K562 (cell line): ENCODE measurements around the gene ERC2. TPM values are rescaled to one million over a fixed set of nuclear protein-coding genes. Genes with fewer than 3 reads are reported as not detected.

ENCODE experiments used
- ATAC-seq: fragments of 200-7000 bp; cut with Tn5 transposase; 3 replicates; pipeline ENCODE4 v1.9.1; 2020; ENCODE audit warnings: moderate library complexity
- BruUV-seq: library from RNA; stranded (reverse); fragments of 400-500 nt; replicated peaks from 2 replicates; lab custom pipeline; 2021; lab: Mats Ljungman, UMichigan
- CTCF ChIA-PET: fragments of 300-600 bp; formaldehyde crosslinking; extraction: SDS; loops from one replicate; lab custom pipeline; 2021; ENCODE audit warnings: low intra/inter-chr PET ratio; lab: Yijun Ruan, JAX
- POLR2A ChIA-PET: fragments of 300-600, 350-650 bp; sonication (Branson Sonifier 250); formaldehyde crosslinking; extraction: SDS; loops from one replicate; lab custom pipeline; 2021; ENCODE audit warnings: antibody characterized with exemption, inconsistent platforms; lab: Yijun Ruan, JAX
- DNase-seq, 4 experiments: peaks; one replicate each; pipeline versions ENCODE4 v3.0.0 to v3.0.0-alpha.2; 2011 to 2018; ENCODE audit warnings: low spot score in 3 of 4, mixed read lengths in 3 of 4; ENCODE audit errors: extremely low read depth in 1 of 4
- FAIRE-seq: peaks from 2 replicates; lab custom pipeline; 2011; peaks lifted over from hg19 to GRCh38; lab: Jason Lieb, UNC
- H2AFZ ChIP-seq: 2 replicates; pipeline ENCODE4 v1.6.0; 2011; ENCODE audit warnings: low read depth, low read length, control low read depth, inconsistent platforms
- H3K27ac ChIP-seq: fragments of 200-600 bp; 3 replicates; pipeline ENCODE4 v1.8.0; 2011; ENCODE audit warnings: low read depth, mild to moderate bottlenecking, control low read depth, inconsistent platforms, low read length, moderate library complexity, mixed read lengths; ENCODE audit errors: extremely low read depth
- H3K27me3 ChIP-seq, 2 experiments: fragments of 300-600 bp in 1 of 2; 2 replicates in 1 of 2; 3 replicates in 1 of 2; pipeline versions ENCODE4 v1.6.0 to v1.8.0; 2011; ENCODE audit warnings: inconsistent platforms in 2 of 2, low read length in 2 of 2, mild to moderate bottlenecking in 1 of 2, mixed read lengths in 1 of 2, moderate library complexity in 1 of 2; ENCODE audit not compliant: control insufficient read depth in 2 of 2, insufficient read depth in 2 of 2
- H3K36me3 ChIP-seq: fragments of 300-600 bp; 3 replicates; pipeline ENCODE4 v1.8.0; 2011; ENCODE audit warnings: mild to moderate bottlenecking, low read length, inconsistent platforms; ENCODE audit not compliant: control insufficient read depth, insufficient read depth
- H3K4me1 ChIP-seq, 2 experiments: fragments of 200-600 bp in 1 of 2; replicated peaks in 1 of 2; 2 replicates in 1 of 2; 3 replicates in 1 of 2; pipeline versions ENCODE4 v1.5.1 to v1.8.0; 2011; ENCODE audit warnings: inconsistent platforms in 2 of 2, low read length in 2 of 2, mild to moderate bottlenecking in 1 of 2, mixed read lengths in 1 of 2, moderate library complexity in 1 of 2; ENCODE audit not compliant: control insufficient read depth in 2 of 2, insufficient read depth in 2 of 2
- H3K4me2 ChIP-seq: 2 replicates; pipeline ENCODE4 v1.6.1; 2011; ENCODE audit warnings: low read length, control low read depth, inconsistent platforms, mixed read lengths; ENCODE audit not compliant: insufficient read depth
- H3K4me3 ChIP-seq: fragments of 200-600 bp; sonication (generic), shearing (Covaris generic); 2 replicates; pipeline ENCODE4 v1.5.1; 2016; ENCODE audit warnings: control low read depth, inconsistent platforms
- H3K79me2 ChIP-seq: fragments of 200-600 bp; 3 replicates; pipeline ENCODE4 v1.8.0; 2011; ENCODE audit warnings: low read length, inconsistent platforms; ENCODE audit not compliant: control insufficient read depth, insufficient read depth
- H3K9ac ChIP-seq, 2 experiments: 2 replicates each; pipeline versions ENCODE4 v1.6.0 to v1.6.1; 2011; ENCODE audit warnings: low read depth in 2 of 2, low read length in 2 of 2, control low read depth in 1 of 2, inconsistent platforms in 1 of 2, mild to moderate bottlenecking in 1 of 2, mixed read lengths in 1 of 2; ENCODE audit not compliant: insufficient read depth in 1 of 2
- H3K9me1 ChIP-seq: one replicate; pipeline ENCODE4 v1.6.0; 2011; ENCODE audit warnings: inconsistent platforms, mild to moderate bottlenecking, low read length, moderate library complexity; ENCODE audit not compliant: control insufficient read depth, insufficient read depth
- H3K9me3 ChIP-seq: replicated peaks from 2 replicates; pipeline ENCODE4 v1.5.1; 2011; ENCODE audit warnings: low read depth, low read length, inconsistent platforms; ENCODE audit not compliant: control insufficient read depth, insufficient read depth
- H4K20me1 ChIP-seq: replicated peaks from 2 replicates; pipeline ENCODE4 v1.6.1; 2011; ENCODE audit warnings: low read length, inconsistent platforms, mixed read lengths; ENCODE audit not compliant: control insufficient read depth, insufficient read depth
- ETV5 ChIP-seq: sonication (generic); formaldehyde crosslinking; IDR thresholded peaks from 2 replicates; pipeline ENCODE4 v1.4.0; 2020; ENCODE audit warnings: low read depth, mild to moderate bottlenecking, missing genetic modification reagents
- HNRNPK ChIP-seq: fragments of 200-400 bp; formaldehyde crosslinking; IDR thresholded peaks from one replicate; pipeline ENCODE4 v1.6.1; 2018; ENCODE audit warnings: mild to moderate bottlenecking, low read depth, low read length; ENCODE audit not compliant: poor library complexity, severe bottlenecking
- PYGO2 ChIP-seq: fragments of 450-650 bp; IDR thresholded peaks from 2 replicates; pipeline ENCODE4 v1.6.1; 2016; ENCODE audit warnings: mild to moderate bottlenecking, missing genetic modification characterization, moderate library complexity, missing compliant biosample characterization
- RAD21 ChIP-seq, 2 experiments: fragments of 250-450 bp in 1 of 2; fragments of 450-650 bp in 1 of 2; sonication (Bioruptor Pico) in 1 of 2; formaldehyde crosslinking in 1 of 2; IDR thresholded peaks in 1 of 2; conservative IDR thresholded peaks in 1 of 2; 2 replicates each; pipeline versions ENCODE4 v1.4.0 to v1.8.0; 2020 to 2022; ENCODE audit warnings: mild to moderate bottlenecking in 2 of 2, moderate library complexity in 1 of 2
- RFX7 ChIP-seq: fragments of 250-450 bp; sonication (Bioruptor Pico); IDR thresholded peaks from 2 replicates; pipeline ENCODE4 v1.5.1; 2021; ENCODE audit warnings: mild to moderate bottlenecking
- TOE1 ChIP-seq, 2 experiments: fragments of 450-650 bp in 1 of 2; sonication (generic) in 1 of 2; formaldehyde crosslinking in 1 of 2; IDR thresholded peaks; 2 replicates each; pipeline versions ENCODE4 v1.7.1 to v1.8.0; 2016 to 2022; ENCODE audit warnings: borderline replicate concordance in 2 of 2, mild to moderate bottlenecking in 2 of 2, antibody characterized with exemption in 1 of 2, inconsistent platforms in 1 of 2, low read depth in 1 of 2, missing genetic modification reagents in 1 of 2, moderate library complexity in 1 of 2
- ZNF444 ChIP-seq: fragments of 250-450 bp; sonication (Bioruptor Pico); IDR thresholded peaks from 2 replicates; pipeline ENCODE4 v1.4.0; 2020; ENCODE audit warnings: mild to moderate bottlenecking, moderate library complexity
- WGBS: fragments of 100-300 bp; shearing (Covaris generic); methylation state at CpG from one replicate; pipeline ENCODE4 v1.1.6; 2016; ENCODE audit warnings: low coverage, mixed read lengths; ENCODE audit not compliant: insufficient coverage; ENCODE audit errors: missing lambda C conversion rate; 5-methylcytosine and 5-hydroxymethylcytosine counted together
- in situ Hi-C: fragments of 300-500 bp; cut with MboI; formaldehyde crosslinking; loops from 4 replicates; pipeline ENCODE4 v1.15.0; 2018; ENCODE audit warnings: inconsistent platforms, mixed read lengths
- intact Hi-C: fragments of 100-400 bp; cut with micrococcal nuclease; formaldehyde crosslinking; loops from 2 replicates; pipeline ENCODE4 v1.14.2; 2022
- polyA plus RNA-seq, 8 experiments: library from polyadenylated mRNA; depleted of rRNA in 4 of 8; stranded (reverse) in 5 of 8; unstranded in 3 of 8; fragments of >200 nt; fragmentation: Nextera tagmentation in 2 of 8; fragmentation: Illumina TruSeq in 1 of 8; extraction: Ambion mirVana in 2 of 8; extraction: Trizol in 1 of 8; gene quantifications; 2 replicates each; pipeline versions ENCODE4 v1.2.1 to v1.2.3, GENCODE V29; 2011 to 2014; ENCODE audit warnings: inconsistent platforms in 1 of 8, missing spikeins in 1 of 8
- total RNA-seq, 7 experiments: library from RNA; depleted of rRNA in 6 of 7; stranded (reverse); fragments of >200 nt in 6 of 7; fragmentation: Illumina TruSeq in 2 of 7; extraction: Trizol in 2 of 7; gene quantifications; 2 replicates each; pipeline versions ENCODE4 v1.2.1 to v1.2.3, GENCODE V29; 2011 to 2021; ENCODE audit warnings: low replicate concordance in 1 of 7
- TF ChIP-seq, protein P1 (sequence below), 2 experiments: IDR thresholded peaks in 1 of 2; conservative IDR thresholded peaks in 1 of 2; 2 replicates each; pipeline ENCODE4 v1.6.1; 2016; ENCODE audit warnings: low read depth in 2 of 2, mild to moderate bottlenecking in 1 of 2, missing compliant biosample characterization in 1 of 2, missing genetic modification characterization in 1 of 2, moderate library complexity in 1 of 2

The ERC2 gene
- total and polyA plus RNA-seq, 9 of the 15 experiments (the other 6 are each of a cell fraction or from before 2014, with no cell fraction given) = 0.04 to 0.18 (median 0.07) TPM; not detected in 2

DNA sequence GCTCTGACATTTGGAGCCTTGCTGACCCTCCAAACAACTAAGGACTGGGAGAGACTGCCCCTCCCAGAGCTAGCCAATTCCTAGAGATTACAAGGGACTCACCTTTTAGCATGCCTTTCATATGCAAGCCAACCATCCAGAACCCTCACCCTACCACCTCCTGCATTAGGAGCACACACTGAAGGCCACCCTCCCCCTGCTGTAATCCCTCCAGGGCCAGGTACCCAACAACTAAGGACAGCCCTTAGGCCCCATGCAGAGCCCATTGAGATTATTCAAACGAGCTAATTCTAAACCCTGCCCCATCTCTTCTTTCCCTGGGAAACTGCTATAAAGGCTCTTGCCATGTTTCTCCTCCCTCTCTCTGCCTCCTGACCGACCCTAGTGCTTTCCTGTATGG lies 352.6 kb downstream of the ERC2 start:
- no peaks in the 10 kb centered on the region for H3K9me1 ChIP-seq
- no peaks in the 10 kb centered on the region for H3K36me3 ChIP-seq
- H3K79me2 ChIP-seq = no peaks in the 10 kb centered on the region
- BruUV-seq = no TSS peak
- FAIRE-seq = no peak
- ATAC-seq = no peak
- POLR2A ChIA-PET = interaction anchor here (0.5 kb wide), 1 partner anchor 36 kb away, joined by 4 read pairs; no protein-coding TSS in a partner anchor
- H2AFZ ChIP-seq = no peak overlapping the region
- H4K20me1 ChIP-seq = no peaks in the 10 kb centered on the region
- no peaks in the 10 kb centered on the region for H3K27me3 ChIP-seq
- WGBS = 0% methylated on average over 1 of the region's 2 CpGs
- H3K27ac ChIP-seq = no peak overlapping the region
- H3K4me3 ChIP-seq = no peak overlapping the region
- H3K4me1 ChIP-seq = no peaks in the 10 kb centered on the region
- in situ Hi-C loops = no loop called here
- no peak overlapping the region for H3K9ac ChIP-seq
- H3K4me2 ChIP-seq = no peak overlapping the region
- CTCF ChIA-PET = no interaction called here
- H3K9me3 ChIP-seq = no peaks in the 10 kb centered on the region
- intact Hi-C loops = no loop called here
- TF ChIP-seq ZNF444 (CRISPR knock-in tag) (no peak), PYGO2 (tag) (no peak), HNRNPK (no peak), ETV5 (CRISPR knock-in tag) (no peak), RAD21 (CRISPR knock-in tag; conservative IDR thresholded peaks at IDR 0.05 in 1 of 2, IDR thresholded peaks at IDR 0.05 in 1 of 2) (no peak), RFX7 (CRISPR knock-in tag) (no peak), TOE1 (IDR thresholded peaks at IDR 0.05; ENCODE audit: borderline replicate concordance) (no peak), TOE1 (CRISPR knock-in tag; IDR thresholded peaks at IDR 0.05; ENCODE audit: borderline replicate concordance, low read depth) (no peak)
- TF ChIP-seq, protein P1, sequence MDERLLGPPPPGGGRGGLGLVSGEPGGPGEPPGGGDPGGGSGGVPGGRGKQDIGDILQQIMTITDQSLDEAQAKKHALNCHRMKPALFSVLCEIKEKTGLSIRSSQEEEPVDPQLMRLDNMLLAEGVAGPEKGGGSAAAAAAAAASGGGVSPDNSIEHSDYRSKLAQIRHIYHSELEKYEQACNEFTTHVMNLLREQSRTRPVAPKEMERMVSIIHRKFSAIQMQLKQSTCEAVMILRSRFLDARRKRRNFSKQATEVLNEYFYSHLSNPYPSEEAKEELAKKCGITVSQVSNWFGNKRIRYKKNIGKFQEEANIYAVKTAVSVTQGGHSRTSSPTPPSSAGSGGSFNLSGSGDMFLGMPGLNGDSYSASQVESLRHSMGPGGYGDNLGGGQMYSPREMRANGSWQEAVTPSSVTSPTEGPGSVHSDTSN (CRISPR knock-in tag; IDR thresholded peaks at IDR 0.05; ENCODE audit: low read depth) = no peak
- TF ChIP-seq, protein P1 (tag; conservative IDR thresholded peaks at IDR 0.05; ENCODE audit: low read depth) = no peak
- TF ChIP-seq, all 486 proteins: peak for 0
- DNase-seq = no peak
